Keratinocyte (primary cell): ENCODE measurements around the gene CCER1. TPM values are rescaled to one million over a fixed set of nuclear protein-coding genes. Genes with fewer than 3 reads are reported as not detected.

ENCODE experiments used
- DNase-seq: peaks from one replicate; pipeline ENCODE4 v3.0.0-alpha.2; 2011; ENCODE audit warnings: low read depth, missing footprints, low spot score
- FAIRE-seq: peaks from 2 replicates; lab custom pipeline; 2011; peaks lifted over from hg19 to GRCh38; lab: Jason Lieb, UNC
- H2AFZ ChIP-seq: 2 replicates; pipeline ENCODE4 v1.6.0; 2012; ENCODE audit warnings: low read length, control low read depth, inconsistent platforms; ENCODE audit not compliant: control insufficient read depth
- H3K27ac ChIP-seq: 2 replicates; pipeline ENCODE4 v1.5.1; 2011; ENCODE audit warnings: low read length; ENCODE audit not compliant: control insufficient read depth, insufficient read depth
- H3K27me3 ChIP-seq: 3 replicates; pipeline ENCODE4 v1.6.0; 2011; ENCODE audit warnings: low read length; ENCODE audit not compliant: control insufficient read depth, insufficient read depth; ENCODE audit errors: extremely low read depth
- H3K36me3 ChIP-seq, 2 experiments: 2 replicates in 1 of 2; 3 replicates in 1 of 2; pipeline ENCODE4 v1.5.1; 2011; ENCODE audit warnings: low read length in 2 of 2, mild to moderate bottlenecking in 1 of 2; ENCODE audit not compliant: control insufficient read depth in 2 of 2, insufficient read depth in 2 of 2; ENCODE audit errors: extremely low read depth in 1 of 2
- H3K4me1 ChIP-seq: 3 replicates; pipeline ENCODE4 v1.5.1; 2011; ENCODE audit warnings: low read length; ENCODE audit not compliant: control insufficient read depth, insufficient read depth; ENCODE audit errors: extremely low read depth
- H3K4me2 ChIP-seq: 3 replicates; pipeline ENCODE4 v1.6.0; 2011; ENCODE audit warnings: low read depth, low read length; ENCODE audit not compliant: control insufficient read depth, insufficient read depth; ENCODE audit errors: extremely low read depth
- H3K4me3 ChIP-seq, 3 experiments: fragments of 200-600 bp in 1 of 3; sonication (generic) in 1 of 3; 2 replicates in 2 of 3; 3 replicates in 1 of 3; pipeline ENCODE4 v1.5.1; 2011 to 2016; ENCODE audit warnings: low read length in 3 of 3, mild to moderate bottlenecking in 3 of 3, control low read depth in 2 of 3, inconsistent platforms in 1 of 3, low read depth in 1 of 3, mixed read lengths in 1 of 3, mixed run types in 1 of 3, moderate library complexity in 1 of 3; ENCODE audit not compliant: control insufficient read depth in 2 of 3, insufficient read depth in 2 of 3; ENCODE audit errors: extremely low read depth in 1 of 3
- H3K79me2 ChIP-seq: 2 replicates; pipeline ENCODE4 v1.6.0; 2012; ENCODE audit warnings: low read length; ENCODE audit not compliant: control insufficient read depth, insufficient read depth
- H3K9ac ChIP-seq: 3 replicates; pipeline ENCODE4 v1.6.0; 2011; ENCODE audit warnings: low read length; ENCODE audit not compliant: control insufficient read depth, insufficient read depth; ENCODE audit errors: extremely low read depth
- H3K9me1 ChIP-seq: 3 replicates; pipeline ENCODE4 v1.6.0; 2011; ENCODE audit warnings: low read length; ENCODE audit not compliant: control insufficient read depth, insufficient read depth; ENCODE audit errors: extremely low read depth
- H3K9me3 ChIP-seq: 2 replicates; pipeline ENCODE4 v1.5.1; 2012; ENCODE audit warnings: low read depth, low read length; ENCODE audit not compliant: control insufficient read depth
- H4K20me1 ChIP-seq: 3 replicates; pipeline ENCODE4 v1.6.0; 2011; ENCODE audit warnings: low read length; ENCODE audit not compliant: control insufficient read depth, insufficient read depth; ENCODE audit errors: extremely low read depth
- CTCF ChIP-seq, 3 experiments: IDR thresholded peaks in 1 of 3; conservative IDR thresholded peaks in 1 of 3; optimal IDR thresholded peaks in 1 of 3; 2 replicates in 2 of 3; 3 replicates in 1 of 3; pipeline versions ENCODE3 to v1.5.1; 2011; ENCODE audit warnings: low read length in 3 of 3, mild to moderate bottlenecking in 3 of 3, moderate library complexity in 2 of 3, control low read depth in 1 of 3, inconsistent platforms in 1 of 3; ENCODE audit not compliant: insufficient read depth in 2 of 3; ENCODE audit errors: extremely low read depth in 1 of 3
- EZH2 ChIP-seq: IDR thresholded peaks from one replicate; pipeline ENCODE4 v1.6.1; 2012; ENCODE audit warnings: inconsistent platforms, mild to moderate bottlenecking, low read length, moderate library complexity
- dilution Hi-C: fragments of 300-500 bp; cut with MboI; formaldehyde crosslinking; loops from one replicate; pipeline ENCODE4 v1.7.0; 2020; ENCODE audit warnings: low sequenced_read_pairs; ENCODE audit not compliant: extremely low pct_ligation_motif_present
- polyA plus RNA-seq, 5 experiments: library from polyadenylated mRNA; depleted of rRNA in 3 of 5; stranded (reverse) in 3 of 5; stranded (forward) in 1 of 5; unstranded in 1 of 5; fragments of >200 nt; gene quantifications; 1 replicate in 1 of 5; 2 replicates in 3 of 5; 3 replicates in 1 of 5; pipeline versions ENCODE4 v1.2.1 to v1.2.3, GENCODE V29; 2011 to 2012; ENCODE audit warnings: missing spikeins in 2 of 5, low read depth in 1 of 5, low replicate concordance in 1 of 5

CCER1 gene
- polyA plus RNA-seq, 1 donor (not counting 4 experiments of a cell fraction or from before 2014, with no cell fraction given) = not detected

DNA sequence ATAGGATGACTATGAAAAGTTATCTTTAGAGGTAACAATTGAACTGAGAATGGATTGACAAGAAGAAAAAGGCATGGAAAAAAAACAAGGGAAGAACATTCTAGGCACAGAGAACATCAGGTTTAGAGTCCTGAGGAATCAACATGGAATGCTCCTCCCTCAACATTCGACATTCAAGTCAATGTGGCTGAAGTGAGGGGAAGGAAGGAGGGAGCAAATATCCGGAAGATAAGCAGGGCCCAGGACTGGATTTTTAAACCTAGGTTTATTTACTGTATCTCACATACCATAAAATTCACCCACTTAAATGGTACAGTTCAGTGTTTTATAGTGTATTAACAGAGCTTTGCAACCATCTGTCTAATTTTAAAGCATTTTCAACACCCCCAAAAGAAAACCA lies 9.6 kb upstream of the CCER1 start:
- Histone ChIP-seq H3K36me3 (no peaks in the 10 kb centered on the region), H3K9me3 (no peaks in the 10 kb centered on the region), H3K4me2 (no peak overlapping the region), H3K4me3 (no peak overlapping the region), H2AFZ (no peak overlapping the region), H3K27ac (no peak overlapping the region), H3K9ac (no peak overlapping the region), H3K27me3 (no peaks in the 10 kb centered on the region), H3K9me1 (no peaks in the 10 kb centered on the region), H3K79me2 (no peaks in the 10 kb centered on the region), H3K4me1 (no peaks in the 10 kb centered on the region), H4K20me1 (no peaks in the 10 kb centered on the region)
- dilution Hi-C loops = no loop called here
- no peak for FAIRE-seq
- TF ChIP-seq EZH2 (no peak), CTCF (optimal IDR thresholded peaks at IDR 0.05 in 1 of 3, IDR thresholded peaks at IDR 0.05 in 1 of 3, conservative IDR thresholded peaks at IDR 0.05 in 1 of 3; ENCODE audit: extremely low read depth in 1 of 3, insufficient read depth in 2 of 3, low read length in 3 of 3) (no peak)
- no peak for DNase-seq

- Histone ChIP-seq H3K4me3 (no peak overlapping the region), H3K27ac (no peak overlapping the region), H4K20me1 (no peaks in the 10 kb centered on the region), H2AFZ (no peak overlapping the region), H3K9me1 (no peaks in the 10 kb centered on the region), H3K36me3 (no peaks in the 10 kb centered on the region), H3K9me3 (no peaks in the 10 kb centered on the region), H3K4me1 (no peaks in the 10 kb centered on the region), H3K79me2 (no peaks in the 10 kb centered on the region), H3K4me2 (no peak overlapping the region), H3K27me3 (no peaks in the 10 kb centered on the region), H3K9ac (no peak overlapping the region)
- DNase-seq (no peak), FAIRE-seq (no peak)
- TF ChIP-seq EZH2 = no peak
- TF ChIP-seq CTCF (optimal IDR thresholded peaks at IDR 0.05 in 1 of 3, IDR thresholded peaks at IDR 0.05 in 1 of 3, conservative IDR thresholded peaks at IDR 0.05 in 1 of 3; ENCODE audit: extremely low read depth in 1 of 3, insufficient read depth in 2 of 3, low read length in 3 of 3) = no peak
- dilution Hi-C loops = no loop called here
These were observed 9.0 kb upstream of the CCER1 start for GRCh38 chr12:90963946-90964345.
